CD4-positive, alpha-beta T cell (primary cell): ENCODE results near the gene BCLAF1. TPM values are rescaled to one million over a fixed set of nuclear protein-coding genes. Genes with fewer than 3 reads are reported as not detected.

Experiments
- ATAC-seq: fragments of 200-7000 bp; cut with Tn5 transposase; one replicate; pipeline ENCODE4 v1.10.0; 2022; ENCODE audit warnings: mild to moderate bottlenecking; ENCODE audit not compliant: poor library complexity
- CTCF ChIA-PET: fragments of 350-600 bp; sonication (Branson Sonifier 250); formaldehyde crosslinking; loops from one replicate; lab custom pipeline; 2021; ENCODE audit warnings: antibody characterized with exemption, inconsistent platforms; lab: Charles Lee
- POLR2A ChIA-PET: fragments of 350-600 bp; sonication (Branson Sonifier 250); formaldehyde crosslinking; loops from one replicate; lab custom pipeline; 2021; ENCODE audit warnings: antibody characterized with exemption, inconsistent platforms; lab: Charles Lee
- DNase-seq, 14 experiments: peaks; one replicate each; pipeline ENCODE4 v3.0.0-alpha.2; 2013 to 2020; ENCODE audit warnings: mixed read lengths in 2 of 14
- H3K27ac ChIP-seq, 2 donors: one replicate each; pipeline versions ENCODE4 v1.5.1 to v1.7.0; 2013; ENCODE audit warnings: low read length in 2 of 2, low read depth in 1 of 2, mild to moderate bottlenecking in 1 of 2
- H3K27me3 ChIP-seq, 2 experiments: 1 replicate in 1 of 2; 2 replicates in 1 of 2; pipeline versions ENCODE4 v1.6.1 to v1.7.0; 2013; ENCODE audit warnings: low read length in 2 of 2, control low read depth in 1 of 2, mild to moderate bottlenecking in 1 of 2, moderate library complexity in 1 of 2; ENCODE audit not compliant: insufficient read depth in 2 of 2, control insufficient read depth in 1 of 2
- H3K36me3 ChIP-seq: one replicate; pipeline ENCODE4 v1.6.1; 2013; ENCODE audit warnings: low read length, control low read depth; ENCODE audit not compliant: insufficient read depth
- H3K4me1 ChIP-seq: one replicate; pipeline ENCODE4 v1.6.1; 2013; ENCODE audit warnings: low read length, control low read depth; ENCODE audit not compliant: insufficient read depth
- H3K4me3 ChIP-seq: one replicate; pipeline ENCODE4 v1.5.1; 2013; ENCODE audit warnings: mild to moderate bottlenecking, low read length, moderate library complexity
- H3K9me3 ChIP-seq, 2 experiments: 1 replicate in 1 of 2; 2 replicates in 1 of 2; pipeline versions ENCODE4 v1.6.1 to v1.7.0; 2013; ENCODE audit warnings: low read length in 2 of 2, mild to moderate bottlenecking in 2 of 2, control low read depth in 1 of 2, moderate library complexity in 1 of 2; ENCODE audit not compliant: control insufficient read depth in 1 of 2, insufficient read depth in 1 of 2
- H3K27ac Mint-ChIP-seq: one replicate; pipeline ENCODE4 v1.8.0; 2020; ENCODE audit warnings: mixed read lengths
- H3K27me3 Mint-ChIP-seq: one replicate; pipeline ENCODE4 v1.8.0; 2021; ENCODE audit warnings: mixed read lengths
- H3K36me3 Mint-ChIP-seq: one replicate; pipeline ENCODE4 v1.8.0; 2021; ENCODE audit warnings: low read depth, mixed read lengths
- H3K4me1 Mint-ChIP-seq: one replicate; pipeline ENCODE4 v1.8.0; 2021; ENCODE audit warnings: low read depth, mixed read lengths
- H3K4me3 Mint-ChIP-seq: one replicate; pipeline ENCODE4 v1.8.0; 2020; ENCODE audit warnings: mild to moderate bottlenecking, mixed read lengths
- H3K9me3 Mint-ChIP-seq: one replicate; pipeline ENCODE4 v1.8.0; 2020; ENCODE audit warnings: mixed read lengths
- intact Hi-C, 2 experiments: fragments of 100-400 bp; cut with DNase I in 1 of 2; cut with micrococcal nuclease in 1 of 2; formaldehyde crosslinking; loops; one replicate each; pipeline versions ENCODE4 v1.15.1 to v1.9.0; 2023 to 2025; cut with DNase I, micrococcal nuclease
- total RNA-seq, 174 experiments: library from RNA in 2 of 174; stranded (reverse) in 2 of 174; gene quantifications; one replicate each; pipeline ENCODE4 v1.2.3 and lab custom pipeline; 2021 to 2026
- TF ChIP-seq, protein P1 (sequence below): fragments of 200-600 bp; IDR thresholded peaks from one replicate; pipeline ENCODE4 v1.8.0; 2022; ENCODE audit warnings: antibody characterized with exemption, mild to moderate bottlenecking

Gene BCLAF1
- total RNA-seq, 2 experiments from 2014 or later, result 484 to 501 TPM

DNA sequence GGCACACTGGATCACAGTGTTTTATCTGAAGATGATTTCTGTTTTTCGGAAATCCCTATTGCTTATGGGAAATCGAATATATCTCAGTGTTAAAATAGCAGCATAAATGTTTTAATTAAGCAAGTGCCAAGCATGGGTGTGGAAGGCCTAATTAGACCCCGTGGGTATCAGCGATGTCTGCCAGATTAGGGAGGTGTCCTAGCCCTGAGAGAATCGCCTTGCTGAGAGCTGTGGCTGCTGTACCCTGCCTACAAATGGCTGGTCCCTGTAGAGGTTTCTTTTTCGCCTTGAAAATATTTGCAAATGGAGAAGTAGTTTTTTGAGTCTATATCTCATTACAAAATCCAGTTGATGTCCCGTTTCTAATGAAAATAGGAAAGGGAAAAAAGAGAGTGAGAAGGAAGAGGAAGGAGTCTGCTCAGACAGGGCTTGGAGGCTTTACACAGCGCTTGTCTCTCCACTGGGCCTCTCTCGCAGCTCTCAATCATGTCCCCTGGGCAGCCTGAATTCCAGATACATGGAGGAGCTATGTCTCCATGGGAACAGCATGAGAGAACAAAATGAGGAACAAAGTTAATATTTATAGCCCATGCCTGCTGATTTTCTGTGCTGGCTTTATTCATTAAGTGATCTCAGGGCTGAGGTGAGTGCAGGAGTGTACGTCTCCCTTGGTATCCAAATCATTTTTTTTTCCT is 35.2 kb upstream of the BCLAF1 start:
- ATAC-seq (no peak), DNase-seq (no peak)
- H3K4me1 ChIP-seq, result no peaks in the 10 kb centered on the region
- H3K9me3 ChIP-seq, result no peaks in the 10 kb centered on the region
- ChIA-PET POLR2A (no interaction called here), CTCF (no interaction called here)
- no peaks in the 10 kb centered on the region for H3K9me3 Mint-ChIP-seq
- no peak overlapping the region for H3K27ac ChIP-seq
- no peaks in the 10 kb centered on the region for H3K4me1 Mint-ChIP-seq
- no peak overlapping the region for H3K4me3 Mint-ChIP-seq
- TF ChIP-seq, protein P1, sequence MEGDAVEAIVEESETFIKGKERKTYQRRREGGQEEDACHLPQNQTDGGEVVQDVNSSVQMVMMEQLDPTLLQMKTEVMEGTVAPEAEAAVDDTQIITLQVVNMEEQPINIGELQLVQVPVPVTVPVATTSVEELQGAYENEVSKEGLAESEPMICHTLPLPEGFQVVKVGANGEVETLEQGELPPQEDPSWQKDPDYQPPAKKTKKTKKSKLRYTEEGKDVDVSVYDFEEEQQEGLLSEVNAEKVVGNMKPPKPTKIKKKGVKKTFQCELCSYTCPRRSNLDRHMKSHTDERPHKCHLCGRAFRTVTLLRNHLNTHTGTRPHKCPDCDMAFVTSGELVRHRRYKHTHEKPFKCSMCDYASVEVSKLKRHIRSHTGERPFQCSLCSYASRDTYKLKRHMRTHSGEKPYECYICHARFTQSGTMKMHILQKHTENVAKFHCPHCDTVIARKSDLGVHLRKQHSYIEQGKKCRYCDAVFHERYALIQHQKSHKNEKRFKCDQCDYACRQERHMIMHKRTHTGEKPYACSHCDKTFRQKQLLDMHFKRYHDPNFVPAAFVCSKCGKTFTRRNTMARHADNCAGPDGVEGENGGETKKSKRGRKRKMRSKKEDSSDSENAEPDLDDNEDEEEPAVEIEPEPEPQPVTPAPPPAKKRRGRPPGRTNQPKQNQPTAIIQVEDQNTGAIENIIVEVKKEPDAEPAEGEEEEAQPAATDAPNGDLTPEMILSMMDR, result no peak
- no peaks in the 10 kb centered on the region for H3K27me3 ChIP-seq
- H3K4me3 ChIP-seq, result no peak overlapping the region
- intact Hi-C loops, result no loop called here
- H3K36me3 Mint-ChIP-seq, result no peaks in the 10 kb centered on the region
- no peaks in the 10 kb centered on the region for H3K36me3 ChIP-seq
- no peaks in the 10 kb centered on the region for H3K27me3 Mint-ChIP-seq
- H3K27ac Mint-ChIP-seq, result no peak overlapping the region

DNA sequence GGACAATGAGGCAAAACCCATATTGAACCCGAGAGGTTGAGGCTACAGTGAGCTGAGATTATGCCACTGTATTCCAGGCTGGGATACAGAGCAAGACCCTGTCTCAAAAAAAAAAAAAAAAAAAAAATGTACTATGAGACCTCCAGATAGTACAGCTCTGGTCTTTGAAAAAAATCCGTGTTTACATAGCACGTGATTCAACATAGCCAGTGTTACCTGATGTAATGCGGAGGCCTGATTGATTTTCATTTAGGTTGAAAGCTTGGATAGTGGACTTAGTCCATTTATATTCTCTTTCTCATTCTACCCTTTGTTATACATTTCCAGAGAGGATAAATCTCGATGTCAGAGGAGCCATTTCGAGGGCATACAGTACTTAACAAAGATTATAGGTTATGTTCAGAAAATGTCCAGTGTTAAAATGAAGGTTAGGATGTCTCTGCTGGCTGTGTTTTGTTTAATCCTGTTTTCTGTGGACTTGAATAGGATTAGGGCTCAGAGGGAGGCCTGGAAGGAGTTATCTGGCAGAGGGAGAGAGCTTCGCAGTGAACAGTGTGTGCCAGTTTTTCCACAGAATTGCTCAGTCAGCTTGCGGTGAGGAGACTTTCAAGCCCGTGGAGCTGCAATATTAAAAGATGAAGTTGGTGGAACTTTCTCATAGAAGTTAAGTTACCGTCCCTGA is 33.9 kb upstream of the BCLAF1 start:
- Mint-ChIP-seq H3K4me3 (no peak overlapping the region), H3K4me1 (no peaks in the 10 kb centered on the region), H3K9me3 (no peaks in the 10 kb centered on the region), H3K27ac (no peak overlapping the region), H3K36me3 (no peaks in the 10 kb centered on the region), H3K27me3 (no peaks in the 10 kb centered on the region)
- H3K27ac ChIP-seq, result no peak overlapping the region
- TF ChIP-seq, protein P1, result no peak
- ChIA-PET POLR2A (no interaction called here), CTCF (no interaction called here)
- intact Hi-C loops, result no loop called here
- no peaks in the 10 kb centered on the region for H3K27me3 ChIP-seq
- ATAC-seq, result no peak
- H3K4me3 ChIP-seq, result no peak overlapping the region
- H3K9me3 ChIP-seq, result no peaks in the 10 kb centered on the region
- H3K36me3 ChIP-seq, result no peaks in the 10 kb centered on the region
- no peaks in the 10 kb centered on the region for H3K4me1 ChIP-seq
- DNase-seq, result no peak

DNA sequence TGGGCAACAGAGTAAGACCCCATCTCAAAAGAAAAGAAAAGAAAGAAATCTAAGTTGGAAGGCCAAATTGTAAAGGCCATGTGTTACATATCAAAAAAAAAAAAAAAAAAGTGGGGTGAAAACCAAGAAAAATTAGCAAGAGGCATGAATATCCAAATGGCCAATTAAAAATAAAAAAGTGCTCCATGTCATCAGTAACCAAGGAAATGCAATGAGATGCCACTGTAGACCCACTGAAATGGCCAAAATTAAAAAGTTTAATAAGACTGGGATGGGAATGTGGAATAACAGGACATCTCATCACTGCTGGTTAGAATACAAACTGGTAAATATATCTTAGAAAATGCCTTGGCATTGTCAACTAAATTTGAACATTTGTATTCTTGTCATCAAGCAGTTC is 30.1 kb upstream of the BCLAF1 start:
- no peaks in the 10 kb centered on the region for H3K27me3 Mint-ChIP-seq
- no peaks in the 10 kb centered on the region for H3K9me3 Mint-ChIP-seq
- H3K4me3 Mint-ChIP-seq, result no peak overlapping the region
- Histone ChIP-seq H3K9me3 (no peaks in the 10 kb centered on the region), H3K27me3 (no peaks in the 10 kb centered on the region), H3K4me3 (no peak overlapping the region), H3K36me3 (no peaks in the 10 kb centered on the region), H3K27ac (no peak overlapping the region), H3K4me1 (no peaks in the 10 kb centered on the region)
- no peaks in the 10 kb centered on the region for H3K36me3 Mint-ChIP-seq
- TF ChIP-seq, protein P1, result no peak
- POLR2A ChIA-PET, result no interaction called here
- no peak overlapping the region for H3K27ac Mint-ChIP-seq
- ATAC-seq (no peak), DNase-seq (no peak)
- CTCF ChIA-PET, result interaction anchor here (0.7 kb wide), 1 partner anchor 653 kb away, joined by 4 read pairs; no protein-coding TSS in a partner anchor
- intact Hi-C loops, result loop anchor here (2.0 to 5.0 kb wide), 7 partner anchors 37 to 815 kb away; partner anchors contain the start of gene MTFR2 (in 2 of the 2)
- no peaks in the 10 kb centered on the region for H3K4me1 Mint-ChIP-seq
